ENCODE data around the gene LIPN.

LIPN gene

DNA sequence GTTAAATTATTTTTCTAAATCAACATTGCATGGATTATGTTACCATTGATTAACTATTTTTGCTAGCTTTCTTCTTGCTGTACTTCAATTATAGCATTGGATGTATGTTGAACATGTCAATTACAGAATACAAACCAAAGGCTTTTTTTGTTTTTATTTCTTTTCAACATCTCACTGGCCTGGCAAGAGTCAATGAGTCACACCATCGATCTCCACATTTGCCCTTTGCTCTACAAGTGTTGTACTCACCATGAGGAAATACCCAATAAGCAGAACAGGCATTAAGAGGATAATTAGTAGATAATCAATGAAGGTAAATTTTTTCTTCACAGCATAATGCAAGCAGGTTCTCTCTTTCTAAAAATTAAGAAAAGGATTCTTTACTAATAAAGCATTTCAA is 68.5 kb downstream of the LIPN start:
- DNase-seq (ENCODE audit: low read depth): no peak

Data from stimulated activated CD8-positive, alpha-beta memory T cell treated with anti-CD3 and anti-CD28 coated beads, Interleukin-15, amount 100 ng/mL, for 24 hours (primary cell).